Measurements from ENCODE around the gene CBFA2T3. TPM values are rescaled to one million over a fixed set of nuclear protein-coding genes. Genes with fewer than 3 reads are reported as not detected.

CBFA2T3 gene
- total and polyA plus RNA-seq, 9 donors: 0.53 to 2.8 (median 1.2) TPM; not detected in 1

DNA sequence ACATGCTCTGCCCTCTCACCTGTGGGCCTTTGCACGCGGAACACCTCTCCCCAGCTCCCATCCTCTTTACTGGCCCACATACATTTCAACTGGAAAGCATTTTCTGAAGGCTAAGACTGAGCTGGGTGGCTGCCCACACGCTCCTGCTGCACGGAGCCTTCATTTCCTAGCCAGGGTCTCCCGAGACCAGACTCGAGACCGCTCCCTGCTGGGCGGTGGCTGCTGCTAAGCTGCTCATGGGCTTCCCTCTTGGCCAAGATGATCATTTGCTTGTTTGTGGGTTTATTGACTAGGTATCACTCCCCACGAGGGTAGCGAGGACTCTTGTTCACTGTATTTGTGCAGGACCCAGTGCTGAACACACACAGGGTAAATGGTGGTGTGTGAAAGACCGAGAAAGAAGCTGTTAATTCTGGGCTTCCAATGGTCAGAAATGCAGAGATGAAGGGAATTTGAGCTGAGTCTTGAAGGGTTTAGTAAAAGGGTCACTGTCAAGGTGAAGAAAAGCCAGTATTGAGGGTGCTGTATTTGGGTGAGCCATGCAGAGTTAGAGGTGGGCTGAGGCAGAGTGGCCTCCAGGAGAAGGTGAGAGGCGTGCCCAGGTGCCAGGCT is 119.2 kb downstream of the CBFA2T3 start:
- peak overlapping the region in 1 of 2 donors; percentile 73 for H3K27ac ChIP-seq
- intact Hi-C loops (cut with DNase I): loop anchor here in 3 of 4 donors (2.0 to 5.0 kb wide), 3 partner anchors 41 to 46 kb away; partner anchors contain the start of gene APRT (in 1 of the 3)

DNA sequence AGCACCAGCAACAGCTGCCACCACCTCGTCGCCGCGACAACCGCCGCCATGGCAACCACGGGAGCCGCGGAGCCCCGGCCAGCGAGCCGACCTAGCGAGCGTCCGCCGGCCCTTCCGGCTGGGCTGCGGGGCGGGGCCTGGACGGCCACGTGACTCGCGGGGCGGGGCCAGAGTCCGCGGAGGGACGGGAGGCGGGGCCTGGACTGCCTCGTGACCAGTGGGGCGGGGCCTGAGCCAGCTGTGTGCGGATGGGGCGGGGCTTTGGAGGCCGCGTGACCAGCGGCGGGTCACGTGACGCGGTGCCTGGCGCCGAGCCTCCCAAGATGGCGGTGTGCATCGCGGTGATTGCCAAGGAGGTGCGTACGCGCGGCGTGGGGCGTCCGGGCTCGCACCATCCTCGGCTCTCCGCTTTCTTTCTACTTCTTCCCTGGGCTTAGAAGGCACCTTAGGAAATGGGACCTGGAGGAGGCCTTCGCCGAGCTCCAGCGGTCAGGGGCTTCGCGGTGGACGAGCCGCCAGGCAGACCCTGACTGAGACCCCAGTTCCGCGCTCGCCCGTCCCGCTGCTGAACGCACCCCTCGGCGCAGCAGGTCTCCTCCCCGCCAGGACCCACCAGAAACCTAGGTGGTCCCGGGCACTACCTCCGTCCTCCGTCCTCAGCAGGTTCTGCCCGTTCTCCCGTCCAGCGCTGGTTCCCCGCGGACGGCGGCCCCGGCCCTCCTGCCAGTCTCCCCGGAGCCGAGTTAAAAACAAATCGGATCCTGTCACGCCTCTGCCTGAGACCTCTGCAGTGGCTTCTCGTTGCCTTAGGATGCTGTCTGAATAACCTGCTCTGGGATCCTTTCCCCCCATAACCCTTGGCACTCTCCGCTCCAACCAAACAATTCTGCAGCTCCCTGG is 119.9 kb downstream of the CBFA2T3 start, which contains the start of the genes GALNS and TRAPPC2L:
Gene GALNS (minus strand): TSS at position 120 of the 900 bp plus-strand sequence. CDS start 70 bp downstream, at position 50.
Gene TRAPPC2L (plus strand): TSS at position 300 of the 900 bp plus-strand sequence. CDS start 24 bp downstream, at position 324.
- Histone ChIP-seq H3K36me3 (no peaks in the 10 kb centered on the region), H3K27me3 (no peaks in the 10 kb centered on the region), H3K9me3 (no peaks in the 10 kb centered on the region), H3K27ac (peak within 1 kb of the TSS; percentile 10 to 73), H3K4me1 (ENCODE audit: insufficient read depth) (peaks cover 5% of the 10 kb centered on the region), H3K4me3 (peak within 1 kb of the TSS; percentile 75)
- TF ChIP-seq, protein P1, sequence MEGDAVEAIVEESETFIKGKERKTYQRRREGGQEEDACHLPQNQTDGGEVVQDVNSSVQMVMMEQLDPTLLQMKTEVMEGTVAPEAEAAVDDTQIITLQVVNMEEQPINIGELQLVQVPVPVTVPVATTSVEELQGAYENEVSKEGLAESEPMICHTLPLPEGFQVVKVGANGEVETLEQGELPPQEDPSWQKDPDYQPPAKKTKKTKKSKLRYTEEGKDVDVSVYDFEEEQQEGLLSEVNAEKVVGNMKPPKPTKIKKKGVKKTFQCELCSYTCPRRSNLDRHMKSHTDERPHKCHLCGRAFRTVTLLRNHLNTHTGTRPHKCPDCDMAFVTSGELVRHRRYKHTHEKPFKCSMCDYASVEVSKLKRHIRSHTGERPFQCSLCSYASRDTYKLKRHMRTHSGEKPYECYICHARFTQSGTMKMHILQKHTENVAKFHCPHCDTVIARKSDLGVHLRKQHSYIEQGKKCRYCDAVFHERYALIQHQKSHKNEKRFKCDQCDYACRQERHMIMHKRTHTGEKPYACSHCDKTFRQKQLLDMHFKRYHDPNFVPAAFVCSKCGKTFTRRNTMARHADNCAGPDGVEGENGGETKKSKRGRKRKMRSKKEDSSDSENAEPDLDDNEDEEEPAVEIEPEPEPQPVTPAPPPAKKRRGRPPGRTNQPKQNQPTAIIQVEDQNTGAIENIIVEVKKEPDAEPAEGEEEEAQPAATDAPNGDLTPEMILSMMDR (IDR thresholded peaks at IDR 0.05): peak in 1 of 3 donors; percentile 22
- no peak for TF ChIP-seq EP300 (IDR thresholded peaks at IDR 0.05)
- TF ChIP-seq POLR2A (IDR thresholded peaks at IDR 0.05): peak; percentile 67
- 0% methylated on average over 61 to 87 of the region's 87 CpGs for WGBS, 3 donors
- intact Hi-C loops (cut with DNase I): loop anchor here in 3 of 4 donors (2.0 to 5.0 kb wide), 3 partner anchors 40 to 45 kb away; partner anchors contain the start of gene APRT (in 1 of the 3)
- peak; percentile 99 to 100 (median 100) for DNase-seq

More for the DNA sequence above, 119.2 kb downstream of the CBFA2T3 start:
- no peaks in the 10 kb centered on the region for H3K27me3 ChIP-seq
- no peaks in the 10 kb centered on the region for H3K9me3 ChIP-seq
- H3K4me1 ChIP-seq (ENCODE audit: insufficient read depth): peaks cover 5% of the 10 kb centered on the region
- peak overlapping the region; percentile 75 for H3K4me3 ChIP-seq
- WGBS, 3 donors: 14 to 15% (median 14%) methylated on average over 12 of the region's 12 CpGs
- TF ChIP-seq EP300 (IDR thresholded peaks at IDR 0.05): no peak
- TF ChIP-seq, protein P1 (IDR thresholded peaks at IDR 0.05): peak in 2 of 3 donors; percentile 44 to 60
- DNase-seq: peak; percentile 58 to 82 (median 73)
- no peaks in the 10 kb centered on the region for H3K36me3 ChIP-seq

DNA sequence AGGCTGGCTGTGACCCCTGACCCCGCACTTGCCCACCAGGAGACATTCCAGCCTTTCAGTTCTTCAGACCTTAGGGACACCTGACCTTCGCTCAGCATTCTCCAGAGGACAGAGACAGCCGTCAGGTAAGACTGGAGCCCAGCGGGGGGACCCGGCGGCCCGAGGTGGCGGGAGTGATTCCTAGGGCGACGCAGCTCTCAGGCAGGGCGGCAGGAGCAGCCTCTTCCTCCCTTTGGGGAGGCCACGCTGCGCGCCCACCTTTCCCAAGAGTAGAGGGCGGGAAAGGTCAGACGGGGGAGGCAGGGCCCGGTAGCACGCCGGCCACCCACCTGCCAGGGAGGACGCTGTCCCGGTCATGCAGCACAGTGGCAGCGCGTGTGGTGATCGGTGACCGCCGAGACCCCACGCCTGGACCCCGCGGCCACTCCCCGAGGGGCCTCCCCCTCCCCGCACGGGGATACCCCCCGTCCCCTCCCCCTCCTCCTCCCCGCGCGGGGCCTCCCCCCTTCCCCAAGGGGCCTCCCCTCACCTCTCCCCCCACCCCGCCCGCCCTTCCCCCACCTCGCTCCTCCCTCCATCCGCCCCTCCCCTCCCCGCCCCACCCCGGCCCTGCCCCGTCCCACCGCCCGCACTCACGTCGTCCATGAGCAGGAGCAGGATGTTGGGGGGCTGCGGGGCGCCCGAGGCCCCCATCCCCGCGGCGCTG is 120.7 kb downstream of the CBFA2T3 start:
- Histone ChIP-seq H3K4me1 (ENCODE audit: insufficient read depth) (peaks cover 5% of the 10 kb centered on the region), H3K36me3 (no peaks in the 10 kb centered on the region), H3K9me3 (no peaks in the 10 kb centered on the region), H3K4me3 (peak overlapping the region; percentile 75), H3K27ac (peak overlapping the region; percentile 10 to 37), H3K27me3 (no peaks in the 10 kb centered on the region)
- peak; percentile 41 to 67 (median 65) for DNase-seq
- intact Hi-C loops (cut with DNase I): loop anchor here in 3 of 4 donors (2.0 to 5.0 kb wide), 3 partner anchors 39 to 44 kb away; partner anchors contain the start of gene APRT (in 1 of the 3)
- 7 to 13% (median 13%) methylated on average over 24 to 53 of the region's 53 CpGs for WGBS, 3 donors
- TF ChIP-seq, protein P1 (IDR thresholded peaks at IDR 0.05): no peak
- TF ChIP-seq EP300 (IDR thresholded peaks at IDR 0.05) (no peak), POLR2A (IDR thresholded peaks at IDR 0.05) (no peak)
